Retinal pigment epithelial cell (primary cell): ENCODE measurements around the gene MAMSTR.
"Not testable (repeated sequence)": the region's sequence is repeated elsewhere in the genome, so short reads cannot be mapped to it uniquely, and the experiment has no call there.

Experiments
- DNase-seq: peaks from one replicate; pipeline ENCODE4 v3.0.0-alpha.2; 2010; ENCODE audit warnings: low read depth
- H3K4me3 ChIP-seq: 2 replicates; pipeline ENCODE4 v1.5.1; 2011; ENCODE audit warnings: mild to moderate bottlenecking, low read length, control low read depth, moderate library complexity
- CTCF ChIP-seq: conservative IDR thresholded peaks from 2 replicates; pipeline ENCODE4 v1.5.1; 2011; ENCODE audit warnings: low read depth, low read length, control low read depth, inconsistent platforms

MAMSTR gene

GRCh38 chr19:48719263-48720171 lies at the start of gene MAMSTR:
Gene MAMSTR, minus strand, starts transcription at chr19:48719725. Its CDS starts 694 bp downstream, at chr19:48719031.
- H3K4me3 ChIP-seq, result peak within 1 kb of the TSS; percentile 82
- TF ChIP-seq CTCF, result no peak
- DNase-seq, result no peak

- no peak overlapping the region for H3K4me3 ChIP-seq
- TF ChIP-seq CTCF, result no peak
- DNase-seq, result no peak
Measured at GRCh38 chr19:48768994-48769713, 49.6 kb upstream of the MAMSTR start.

- H3K4me3 ChIP-seq, DNase-seq: not testable (repeated sequence)
Measured at GRCh38 chr19:48768171-48768753, 48.7 kb upstream of the MAMSTR start.

- H3K4me3 ChIP-seq, DNase-seq: not testable (repeated sequence)
Measured at GRCh38 chr19:48765816-48766215, 46.3 kb upstream of the MAMSTR start.

GRCh38 chr19:48760504-48761205 lies 41.1 kb upstream of the MAMSTR start:
- TF ChIP-seq CTCF, result no peak
- no peak overlapping the region for H3K4me3 ChIP-seq
- no peak for DNase-seq

GRCh38 chr19:48757741-48758144 lies 38.2 kb upstream of the MAMSTR start:
- TF ChIP-seq CTCF, result no peak
- no peak for DNase-seq

GRCh38 chr19:48757089-48757675 lies 37.7 kb upstream of the MAMSTR start:
- H3K4me3 ChIP-seq, result no peak overlapping the region
- DNase-seq, result no peak
- TF ChIP-seq CTCF, result no peak

More at GRCh38 chr19:48757741-48758144, 38.2 kb upstream of the MAMSTR start:
- H3K4me3 ChIP-seq, result no peak overlapping the region
